ENCODE results near the gene ENOPH1. TPM values are rescaled to one million over a fixed set of nuclear protein-coding genes. Genes with fewer than 3 reads are reported as not detected.

The ENOPH1 gene
- total RNA-seq, 1 donor = 38.4 TPM

GRCh38 chr4:82397527-82397926 is 32.9 kb upstream of the ENOPH1 start:
- H3K79me2 ChIP-seq (ENCODE audit: insufficient read depth, low read length) = no peaks in the 10 kb centered on the region

GRCh38 chr4:82398263-82398662 is 32.1 kb upstream of the ENOPH1 start:
- Histone ChIP-seq H3K4me3 (ENCODE audit: insufficient read depth, low read length) (no peak overlapping the region), H3K27me3 (ENCODE audit: insufficient read depth, low read length) (no peaks in the 10 kb centered on the region), H3K27ac (ENCODE audit: low read depth, low read length) (no peak overlapping the region), H2AFZ (ENCODE audit: low read length) (no peak overlapping the region), H3K79me2 (ENCODE audit: insufficient read depth, low read length) (no peaks in the 10 kb centered on the region), H3K36me3 (ENCODE audit: insufficient read depth, low read length) (no peaks in the 10 kb centered on the region), H3K9me3 (ENCODE audit: low read depth, low read length) (no peaks in the 10 kb centered on the region), H4K20me1 (ENCODE audit: insufficient read depth, low read length) (no peaks in the 10 kb centered on the region), H3K4me2 (ENCODE audit: insufficient read depth, low read length) (no peak overlapping the region), H3K4me1 (ENCODE audit: insufficient read depth, low read length) (no peaks in the 10 kb centered on the region)
- no peak for TF ChIP-seq CTCF (IDR thresholded peaks at IDR 0.05; ENCODE audit: extremely low read depth, low read depth, low read length)
- DNase-seq (ENCODE audit: insufficient read length, low spot score, missing footprints) = peak; percentile 3

More at GRCh38 chr4:82397527-82397926, 32.9 kb upstream of the ENOPH1 start:
- TF ChIP-seq CTCF (IDR thresholded peaks at IDR 0.05; ENCODE audit: extremely low read depth, low read depth, low read length) = no peak
- H3K4me1 ChIP-seq (ENCODE audit: insufficient read depth, low read length) = no peaks in the 10 kb centered on the region
- no peak for DNase-seq (ENCODE audit: insufficient read length, low spot score, missing footprints)
- no peaks in the 10 kb centered on the region for H3K36me3 ChIP-seq (ENCODE audit: insufficient read depth, low read length)
- H3K4me2 ChIP-seq (ENCODE audit: insufficient read depth, low read length) = no peak overlapping the region
- no peak overlapping the region for H2AFZ ChIP-seq (ENCODE audit: low read length)
- no peaks in the 10 kb centered on the region for H4K20me1 ChIP-seq (ENCODE audit: insufficient read depth, low read length)
- no peak overlapping the region for H3K27ac ChIP-seq (ENCODE audit: low read depth, low read length)
- no peaks in the 10 kb centered on the region for H3K27me3 ChIP-seq (ENCODE audit: insufficient read depth, low read length)
- H3K4me3 ChIP-seq (ENCODE audit: insufficient read depth, low read length) = no peak overlapping the region
- H3K9me3 ChIP-seq (ENCODE audit: low read depth, low read length) = no peaks in the 10 kb centered on the region

- no peak overlapping the region for H3K27ac ChIP-seq (ENCODE audit: low read depth, low read length)
- H3K4me1 ChIP-seq (ENCODE audit: insufficient read depth, low read length) = no peaks in the 10 kb centered on the region
- H3K4me2 ChIP-seq (ENCODE audit: insufficient read depth, low read length) = no peak overlapping the region
- H3K9me3 ChIP-seq (ENCODE audit: low read depth, low read length) = no peaks in the 10 kb centered on the region
- H3K4me3 ChIP-seq (ENCODE audit: insufficient read depth, low read length) = no peak overlapping the region
- H4K20me1 ChIP-seq (ENCODE audit: insufficient read depth, low read length) = no peaks in the 10 kb centered on the region
- no peaks in the 10 kb centered on the region for H3K27me3 ChIP-seq (ENCODE audit: insufficient read depth, low read length)
- no peaks in the 10 kb centered on the region for H3K79me2 ChIP-seq (ENCODE audit: insufficient read depth, low read length)
- no peak overlapping the region for H2AFZ ChIP-seq (ENCODE audit: low read length)
- TF ChIP-seq CTCF (IDR thresholded peaks at IDR 0.05; ENCODE audit: extremely low read depth, low read depth, low read length) = no peak
- no peaks in the 10 kb centered on the region for H3K36me3 ChIP-seq (ENCODE audit: insufficient read depth, low read length)
- DNase-seq (ENCODE audit: insufficient read length, low spot score, missing footprints) = no peak
These were observed 28.8 kb upstream of the ENOPH1 start for GRCh38 chr4:82401600-82401999.

- H3K4me3 ChIP-seq (ENCODE audit: insufficient read depth, low read length) = no peak overlapping the region
- no peaks in the 10 kb centered on the region for H3K4me1 ChIP-seq (ENCODE audit: insufficient read depth, low read length)
- no peaks in the 10 kb centered on the region for H3K27me3 ChIP-seq (ENCODE audit: insufficient read depth, low read length)
- no peaks in the 10 kb centered on the region for H3K36me3 ChIP-seq (ENCODE audit: insufficient read depth, low read length)
- no peak overlapping the region for H3K27ac ChIP-seq (ENCODE audit: low read depth, low read length)
- H3K9me3 ChIP-seq (ENCODE audit: low read depth, low read length) = no peaks in the 10 kb centered on the region
- H2AFZ ChIP-seq (ENCODE audit: low read length) = no peak overlapping the region
- H3K79me2 ChIP-seq (ENCODE audit: insufficient read depth, low read length) = no peaks in the 10 kb centered on the region
- no peak for TF ChIP-seq CTCF (IDR thresholded peaks at IDR 0.05; ENCODE audit: extremely low read depth, low read depth, low read length)
- H4K20me1 ChIP-seq (ENCODE audit: insufficient read depth, low read length) = no peaks in the 10 kb centered on the region
- no peak overlapping the region for H3K4me2 ChIP-seq (ENCODE audit: insufficient read depth, low read length)
- DNase-seq (ENCODE audit: insufficient read length, low spot score, missing footprints) = no peak
These were observed 28.1 kb upstream of the ENOPH1 start for GRCh38 chr4:82402196-82402775.

All from osteoblast (primary cell).